Activated CD4-positive, alpha-beta memory T cell treated with anti-CD3 and anti-CD28 coated beads, Interleukin-2, amount 10 ng/mL, durations not matched to agents 7 days and 5 days (primary cell): ENCODE data around the gene SYT8. TPM values are rescaled to one million over a fixed set of nuclear protein-coding genes. Genes with fewer than 3 reads are reported as not detected.

ENCODE experiments used
- CTCF ChIA-PET: fragments of 350-600 bp; sonication (Branson Sonifier 250); formaldehyde crosslinking; loops from one replicate; lab custom pipeline; 2021; ENCODE audit warnings: antibody characterized with exemption, inconsistent platforms; lab: Charles Lee
- POLR2A ChIA-PET: fragments of 350-600 bp; sonication (Branson Sonifier 250); formaldehyde crosslinking; loops from one replicate; lab custom pipeline; 2021; ENCODE audit warnings: antibody characterized with exemption; lab: Charles Lee
- DNase-seq: peaks from one replicate; pipeline ENCODE4 v3.0.0-alpha.2; 2020
- H3K27ac Mint-ChIP-seq: one replicate; pipeline ENCODE4 v1.8.0; 2021; ENCODE audit warnings: mild to moderate bottlenecking, mixed read lengths
- H3K27me3 Mint-ChIP-seq: one replicate; pipeline ENCODE4 v1.8.0; 2021; ENCODE audit warnings: mixed read lengths
- H3K36me3 Mint-ChIP-seq: one replicate; pipeline ENCODE4 v1.8.0; 2021; ENCODE audit warnings: low read depth, mixed read lengths
- H3K4me1 Mint-ChIP-seq: one replicate; pipeline ENCODE4 v1.8.0; 2021; ENCODE audit warnings: mixed read lengths
- H3K4me3 Mint-ChIP-seq: one replicate; pipeline ENCODE4 v1.8.0; 2021; ENCODE audit warnings: mild to moderate bottlenecking, mixed read lengths
- H3K9me3 Mint-ChIP-seq: one replicate; pipeline ENCODE4 v1.8.0; 2021; ENCODE audit warnings: mixed read lengths
- total RNA-seq, 2 experiments: library from RNA; stranded (reverse); gene quantifications; one replicate each; pipeline ENCODE4 v1.2.3, GENCODE V29; 2021

SYT8 gene
- total RNA-seq, 2 experiments from 2014 or later = not detected

- DNase-seq = no peak
- no peaks in the 10 kb centered on the region for H3K4me1 Mint-ChIP-seq
- H3K27me3 Mint-ChIP-seq = no peaks in the 10 kb centered on the region
- no peak overlapping the region for H3K27ac Mint-ChIP-seq
- H3K4me3 Mint-ChIP-seq = no peak overlapping the region
- CTCF ChIA-PET = interaction anchor here (1.3 to 1.5 kb wide), 2 partner anchors 129 to 170 kb away, joined by 4 read pairs; no protein-coding TSS in a partner anchor
- H3K36me3 Mint-ChIP-seq = no peaks in the 10 kb centered on the region
- POLR2A ChIA-PET = no interaction called here
- H3K9me3 Mint-ChIP-seq = no peaks in the 10 kb centered on the region
Observed at GRCh38 chr11:1822648-1823375, 12.0 kb upstream of the SYT8 start.

- Mint-ChIP-seq H3K27me3 (no peaks in the 10 kb centered on the region), H3K27ac (no peak overlapping the region), H3K4me1 (no peaks in the 10 kb centered on the region), H3K36me3 (no peaks in the 10 kb centered on the region), H3K9me3 (no peaks in the 10 kb centered on the region), H3K4me3 (no peak overlapping the region)
- ChIA-PET CTCF (no interaction called here), POLR2A (no interaction called here)
- no peak for DNase-seq
Observed at GRCh38 chr11:1823376-1824220, 11.2 kb upstream of the SYT8 start.

GRCh38 chr11:1824221-1825038, 10.4 kb upstream of the SYT8 start:
- H3K4me1 Mint-ChIP-seq = no peaks in the 10 kb centered on the region
- peaks cover 2% of the 10 kb centered on the region for H3K27me3 Mint-ChIP-seq
- ChIA-PET POLR2A (no interaction called here), CTCF (interaction anchor here (1.0 to 1.7 kb wide), 2 partner anchors 8 to 130 kb away, joined by 4 to 7 read pairs; no protein-coding TSS in a partner anchor)
- H3K9me3 Mint-ChIP-seq = no peaks in the 10 kb centered on the region
- no peak overlapping the region for H3K4me3 Mint-ChIP-seq
- no peaks in the 10 kb centered on the region for H3K36me3 Mint-ChIP-seq
- DNase-seq = no peak
- no peak overlapping the region for H3K27ac Mint-ChIP-seq

- H3K4me3 Mint-ChIP-seq = no peak overlapping the region
- ChIA-PET POLR2A (no interaction called here), CTCF (interaction anchor here (1.0 to 1.7 kb wide), 2 partner anchors 8 to 131 kb away, joined by 4 to 7 read pairs; no protein-coding TSS in a partner anchor)
- H3K9me3 Mint-ChIP-seq = no peaks in the 10 kb centered on the region
- no peaks in the 10 kb centered on the region for H3K36me3 Mint-ChIP-seq
- DNase-seq = no peak
- no peaks in the 10 kb centered on the region for H3K4me1 Mint-ChIP-seq
- peaks cover 2% of the 10 kb centered on the region for H3K27me3 Mint-ChIP-seq
- H3K27ac Mint-ChIP-seq = no peak overlapping the region
Observed at GRCh38 chr11:1825039-1825740, 9.6 kb upstream of the SYT8 start.

- Mint-ChIP-seq H3K9me3 (no peaks in the 10 kb centered on the region), H3K27me3 (peaks cover 2% of the 10 kb centered on the region), H3K27ac (no peak overlapping the region), H3K4me3 (no peak overlapping the region), H3K4me1 (no peaks in the 10 kb centered on the region), H3K36me3 (no peaks in the 10 kb centered on the region)
- no peak for DNase-seq
- POLR2A ChIA-PET = no interaction called here
- CTCF ChIA-PET = interaction anchor here (1.7 kb wide), 1 partner anchor 132 kb away, joined by 7 read pairs; no protein-coding TSS in a partner anchor
Observed at GRCh38 chr11:1825785-1826451, 8.9 kb upstream of the SYT8 start.

- ChIA-PET POLR2A (no interaction called here), CTCF (no interaction called here)
- H3K4me3 Mint-ChIP-seq = no peak overlapping the region
- no peak overlapping the region for H3K27ac Mint-ChIP-seq
- DNase-seq = no peak
- no peaks in the 10 kb centered on the region for H3K4me1 Mint-ChIP-seq
- no peaks in the 10 kb centered on the region for H3K36me3 Mint-ChIP-seq
- peaks cover 2% of the 10 kb centered on the region for H3K27me3 Mint-ChIP-seq
- H3K9me3 Mint-ChIP-seq = no peaks in the 10 kb centered on the region
Observed at GRCh38 chr11:1826552-1827094, 8.2 kb upstream of the SYT8 start.

GRCh38 chr11:1827095-1827813, 7.5 kb upstream of the SYT8 start:
- Mint-ChIP-seq H3K4me3 (no peak overlapping the region), H3K27me3 (peaks cover 2% of the 10 kb centered on the region), H3K9me3 (no peaks in the 10 kb centered on the region), H3K27ac (no peak overlapping the region), H3K4me1 (no peaks in the 10 kb centered on the region), H3K36me3 (no peaks in the 10 kb centered on the region)
- DNase-seq = no peak
- ChIA-PET POLR2A (no interaction called here), CTCF (interaction anchor here (10.1 kb wide), 1 partner anchor 134 kb away, joined by 287 read pairs; no protein-coding TSS in a partner anchor)

- POLR2A ChIA-PET = no interaction called here
- Mint-ChIP-seq H3K27me3 (peaks cover 2% of the 10 kb centered on the region), H3K4me3 (no peak overlapping the region), H3K9me3 (no peaks in the 10 kb centered on the region), H3K27ac (no peak overlapping the region), H3K36me3 (no peaks in the 10 kb centered on the region), H3K4me1 (no peaks in the 10 kb centered on the region)
- no peak for DNase-seq
- CTCF ChIA-PET = interaction anchor here (0.5 to 10.1 kb wide), 2 partner anchors 119 to 135 kb away, joined by 4 to 287 read pairs; no protein-coding TSS in a partner anchor
Observed at GRCh38 chr11:1827931-1828330, 6.9 kb upstream of the SYT8 start.

GRCh38 chr11:1828542-1828941, 6.2 kb upstream of the SYT8 start:
- Mint-ChIP-seq H3K4me3 (no peak overlapping the region), H3K9me3 (no peaks in the 10 kb centered on the region)
- CTCF ChIA-PET = interaction anchor here (10.1 kb wide), 1 partner anchor 135 kb away, joined by 287 read pairs; no protein-coding TSS in a partner anchor

GRCh38 chr11:1829039-1829820, 5.6 kb upstream of the SYT8 start:
- no peak for DNase-seq
- CTCF ChIA-PET = interaction anchor here (1.6 to 10.1 kb wide), 3 partner anchors 136 to 176 kb away, joined by 5 to 287 read pairs (median 68); no protein-coding TSS in a partner anchor
- POLR2A ChIA-PET = no interaction called here
- Mint-ChIP-seq H3K36me3 (no peaks in the 10 kb centered on the region), H3K4me1 (no peaks in the 10 kb centered on the region), H3K9me3 (no peaks in the 10 kb centered on the region), H3K27ac (no peak overlapping the region), H3K27me3 (peaks cover 5% of the 10 kb centered on the region), H3K4me3 (no peak overlapping the region)

More at GRCh38 chr11:1828542-1828941, 6.2 kb upstream of the SYT8 start:
- Mint-ChIP-seq H3K36me3 (no peaks in the 10 kb centered on the region), H3K27me3 (peaks cover 5% of the 10 kb centered on the region), H3K4me1 (no peaks in the 10 kb centered on the region), H3K27ac (no peak overlapping the region)
- POLR2A ChIA-PET = no interaction called here
- no peak for DNase-seq
